HG02642 (cell line): ENCODE results near the gene RBM8A.

Experiments
- ATAC-seq: cut with Tn5 transposase; IDR thresholded peaks from one replicate; pipeline ENCODE4 v1.9.1; 2021; ENCODE audit warnings: mild to moderate bottlenecking; ENCODE audit not compliant: unreplicated experiment, poor library complexity

The RBM8A gene

DNA sequence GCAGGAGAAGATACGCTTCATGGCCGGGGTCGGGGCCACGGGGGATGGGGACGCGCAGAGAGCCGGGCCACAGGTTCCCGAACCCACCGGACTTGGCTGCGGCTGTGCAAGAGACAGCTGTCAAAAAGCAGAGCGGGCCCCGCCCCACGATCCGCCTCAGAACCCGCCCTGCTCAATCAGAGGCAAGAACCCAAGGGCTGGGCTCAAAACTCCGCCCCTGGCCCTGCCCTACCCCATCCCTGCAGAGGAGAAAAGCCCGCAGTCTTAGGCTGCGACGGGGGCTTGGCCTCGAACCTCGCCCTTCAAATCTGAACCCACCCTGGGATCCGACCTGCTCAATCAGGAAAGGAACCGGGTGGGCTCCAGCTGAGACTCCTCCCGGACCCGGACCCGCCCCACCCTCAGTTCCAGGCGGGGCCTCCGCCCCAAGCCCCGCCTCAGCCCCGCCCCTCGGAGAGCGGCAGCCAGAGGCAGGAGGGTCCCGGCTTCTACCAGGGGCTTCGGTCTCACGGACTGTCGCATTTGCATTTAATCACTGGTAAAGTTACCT, 41.5 kb downstream of the RBM8A start, which contains the start of gene ANKRD35:
TSS of gene ANKRD35 (minus strand) at position 129 of the 550 bp plus-strand sequence. CDS start at position 21, 108 bp downstream.
- peak; percentile 99 for ATAC-seq

GRCh38 chr1:145884675-145885074, 42.6 kb downstream of the RBM8A start:
- ATAC-seq: no peak

GRCh38 chr1:145879775-145880174, 47.5 kb downstream of the RBM8A start:
- ATAC-seq: no peak

DNA sequence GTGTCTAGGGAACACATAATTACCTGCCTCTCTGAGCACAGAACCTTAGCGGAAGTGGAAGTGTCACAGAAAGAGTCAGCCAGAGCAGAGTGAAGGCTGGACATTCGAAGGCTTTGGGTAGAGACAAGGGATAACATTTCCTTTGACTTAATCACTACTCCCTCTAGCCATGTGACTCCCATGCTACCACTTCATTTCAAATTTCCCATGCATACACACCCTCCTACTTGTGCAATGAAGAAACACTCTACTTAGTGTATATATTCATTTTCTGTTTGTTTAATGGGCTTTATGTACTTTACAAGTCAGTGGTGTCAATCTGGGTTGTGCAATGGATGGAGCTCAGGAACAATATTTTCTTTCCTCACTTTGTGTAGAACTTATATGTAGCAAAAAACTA, 48.6 kb downstream of the RBM8A start:
- ATAC-seq: no peak

DNA sequence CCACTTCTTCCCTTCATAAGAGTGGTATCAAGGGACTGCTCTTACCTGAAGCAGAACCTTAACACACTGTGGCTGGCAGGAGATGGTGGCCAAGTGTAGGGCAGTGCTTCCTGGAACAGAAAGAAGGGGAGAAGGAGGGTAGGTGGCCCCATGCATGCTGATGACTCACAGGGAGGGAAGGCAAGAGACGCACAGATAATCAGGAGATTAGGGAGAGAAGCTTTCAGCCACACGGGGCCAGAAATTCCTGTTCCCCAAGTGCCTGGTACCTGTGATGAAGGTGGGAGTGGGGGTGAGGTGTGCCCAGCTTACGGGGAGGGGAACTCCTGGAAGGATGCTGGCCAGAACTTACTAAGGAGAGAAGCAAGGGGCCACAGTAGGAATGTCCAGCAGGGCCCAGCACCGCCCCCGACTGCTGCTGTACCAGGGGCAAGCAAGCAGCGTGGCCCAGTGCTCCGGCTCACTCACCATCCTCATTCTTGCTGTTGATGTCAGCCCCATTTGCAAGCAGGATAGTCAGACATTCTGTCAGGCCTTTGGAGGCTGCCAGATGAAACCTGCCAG, 49.3 kb downstream of the RBM8A start:
- ATAC-seq: no peak

DNA sequence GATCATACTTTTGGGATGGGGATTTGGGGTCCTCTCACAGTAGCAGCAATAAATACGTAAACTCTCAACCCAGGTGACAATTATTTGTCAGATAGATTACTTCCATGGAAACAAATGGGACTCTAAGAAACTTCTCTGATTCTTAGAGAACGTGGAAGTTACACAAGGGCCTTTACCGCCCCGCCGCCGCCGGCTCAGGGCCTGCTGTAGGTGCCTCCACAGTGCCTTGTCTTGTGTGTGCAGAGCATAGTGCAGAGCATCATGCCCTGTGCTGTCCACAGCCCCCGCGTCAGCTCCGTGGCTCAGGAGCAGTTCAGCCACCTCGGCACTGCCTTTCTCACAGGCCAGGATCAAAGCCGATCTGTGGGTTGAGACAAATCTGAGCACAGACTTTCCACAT, 52.6 kb downstream of the RBM8A start:
- ATAC-seq: no peak

DNA sequence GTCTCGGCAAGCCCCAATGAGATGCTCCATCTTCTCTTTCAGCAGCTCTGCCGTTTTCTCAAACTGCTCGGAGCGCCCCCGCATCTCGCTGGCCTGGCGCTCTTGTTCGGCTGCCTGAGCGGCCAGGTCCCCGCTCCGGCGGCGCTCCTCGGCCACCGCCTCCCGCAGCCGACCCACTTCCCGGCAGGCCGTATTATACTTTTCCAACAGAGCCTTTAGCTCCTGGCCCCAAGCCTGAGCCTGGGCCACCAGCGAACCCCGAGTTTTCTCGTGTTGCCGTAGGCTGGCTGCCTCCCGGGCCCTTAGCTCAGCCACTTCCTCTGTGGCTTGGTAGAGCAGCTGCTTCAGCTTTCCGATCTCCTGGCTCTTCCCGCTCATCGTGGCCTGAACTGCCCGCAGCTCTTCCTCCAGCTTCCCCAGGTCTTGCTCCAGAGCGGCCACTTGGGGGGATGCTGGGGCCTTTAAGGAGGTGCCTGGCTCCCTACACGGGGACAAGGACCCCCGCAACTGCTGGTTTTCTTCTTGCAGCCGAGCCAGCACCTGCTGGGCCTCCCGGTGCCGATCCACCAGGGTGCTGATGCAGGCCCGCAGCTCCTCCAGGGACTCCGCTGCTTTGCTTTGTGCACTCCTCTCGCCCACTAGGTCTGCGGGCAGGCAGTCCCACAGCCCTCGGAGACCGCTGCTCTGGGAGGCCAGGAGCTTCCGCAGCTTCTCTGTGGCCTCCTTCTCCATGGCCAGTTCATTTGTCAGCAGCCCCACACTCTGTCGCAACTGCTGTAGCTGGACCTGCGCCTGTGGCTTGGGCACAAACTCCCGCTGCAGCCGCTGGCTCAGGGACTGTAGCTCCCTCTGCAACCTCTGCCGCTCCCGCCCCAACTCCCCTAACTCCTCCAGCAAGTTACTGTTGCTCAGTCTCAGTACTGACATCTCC, 55.0 kb downstream of the RBM8A start:
- ATAC-seq: no peak
